Measurements from ENCODE around the gene HOXB1. TPM values are rescaled to one million over a fixed set of nuclear protein-coding genes. Genes with fewer than 3 reads are reported as not detected.

Gene HOXB1
- total and polyA plus RNA-seq, 5 donors from 2014 or later, result not detected

GRCh38 chr17:48550502-48551213 lies 19.8 kb upstream of the HOXB1 start:
- H3K4me3 ChIP-seq (ENCODE audit: low read depth, low read length), result no peak overlapping the region
- Mint-ChIP-seq H3K4me3 (no peak overlapping the region), H3K36me3 (no peaks in the 10 kb centered on the region), H3K9me3 (no peaks in the 10 kb centered on the region), H3K27me3 (peaks cover 16% of the 10 kb centered on the region), H3K27ac (no peak overlapping the region), H3K4me1 (peaks cover 8 to 31% (median 20%) of the 10 kb centered on the region in 4 donors)
- ATAC-seq (ENCODE audit: low read depth in 2 of 2), result no peak
- no peak overlapping the region for H3K27ac ChIP-seq (ENCODE audit: insufficient read depth, low read length, poor library complexity, severe bottlenecking)
- H3K4me1 ChIP-seq (ENCODE audit: control insufficient read depth, insufficient read depth, low read length, poor library complexity, severe bottlenecking), result peaks cover 30% of the 10 kb centered on the region
- no peak for DNase-seq
- H3K9me3 ChIP-seq (ENCODE audit: control insufficient read depth in 2 of 2, low read length in 2 of 2), result no peaks in the 10 kb centered on the region
- no peaks in the 10 kb centered on the region for H3K36me3 ChIP-seq (ENCODE audit: control insufficient read depth, insufficient read depth, low read length)
- peaks cover 1% of the 10 kb centered on the region for H3K27me3 ChIP-seq (ENCODE audit: control insufficient read depth, insufficient read depth, low read length)

GRCh38 chr17:48549914-48550501 lies 19.2 kb upstream of the HOXB1 start:
- H3K4me3 Mint-ChIP-seq, result no peak overlapping the region
- H3K27me3 Mint-ChIP-seq, result peaks cover 21% of the 10 kb centered on the region
- no peaks in the 10 kb centered on the region for H3K36me3 Mint-ChIP-seq
- Histone ChIP-seq H3K27me3 (ENCODE audit: control insufficient read depth, insufficient read depth, low read length) (peaks cover 3% of the 10 kb centered on the region), H3K4me1 (ENCODE audit: control insufficient read depth, insufficient read depth, low read length, poor library complexity, severe bottlenecking) (peaks cover 37% of the 10 kb centered on the region), H3K9me3 (ENCODE audit: control insufficient read depth in 2 of 2, low read length in 2 of 2) (no peaks in the 10 kb centered on the region), H3K36me3 (ENCODE audit: control insufficient read depth, insufficient read depth, low read length) (no peaks in the 10 kb centered on the region), H3K4me3 (ENCODE audit: low read depth, low read length) (no peak overlapping the region), H3K27ac (ENCODE audit: insufficient read depth, low read length, poor library complexity, severe bottlenecking) (no peak overlapping the region)
- peak overlapping the region in 1 of 3 donors; percentile 9 for H3K27ac Mint-ChIP-seq
- no peak for DNase-seq
- ATAC-seq (ENCODE audit: low read depth in 2 of 2), result no peak
- peaks cover 7 to 36% (median 22%) of the 10 kb centered on the region in 4 donors for H3K4me1 Mint-ChIP-seq
- no peaks in the 10 kb centered on the region for H3K9me3 Mint-ChIP-seq

- no peak overlapping the region for H3K4me3 Mint-ChIP-seq
- H3K4me1 ChIP-seq (ENCODE audit: control insufficient read depth, insufficient read depth, low read length, poor library complexity, severe bottlenecking), result peaks cover 44% of the 10 kb centered on the region
- peak overlapping the region in 1 of 3 donors; percentile 91 for H3K27ac Mint-ChIP-seq
- H3K4me1 Mint-ChIP-seq, result peaks cover 7 to 39% (median 22%) of the 10 kb centered on the region in 4 donors
- H3K27ac ChIP-seq (ENCODE audit: insufficient read depth, low read length, poor library complexity, severe bottlenecking), result peak overlapping the region; percentile 23
- no peak for DNase-seq
- peaks cover 3% of the 10 kb centered on the region for H3K27me3 ChIP-seq (ENCODE audit: control insufficient read depth, insufficient read depth, low read length)
- no peak for ATAC-seq (ENCODE audit: low read depth in 2 of 2)
- no peaks in the 10 kb centered on the region for H3K36me3 Mint-ChIP-seq
- no peaks in the 10 kb centered on the region for H3K36me3 ChIP-seq (ENCODE audit: control insufficient read depth, insufficient read depth, low read length)
- H3K9me3 ChIP-seq (ENCODE audit: control insufficient read depth in 2 of 2, low read length in 2 of 2), result no peaks in the 10 kb centered on the region
- peaks cover 28% of the 10 kb centered on the region for H3K27me3 Mint-ChIP-seq
- H3K4me3 ChIP-seq (ENCODE audit: low read depth, low read length), result no peak overlapping the region
- H3K9me3 Mint-ChIP-seq, result no peaks in the 10 kb centered on the region
These were observed 18.4 kb upstream of the HOXB1 start for GRCh38 chr17:48549281-48549630.

GRCh38 chr17:48548523-48549280 lies 17.9 kb upstream of the HOXB1 start:
- peaks cover 44% of the 10 kb centered on the region for H3K4me1 ChIP-seq (ENCODE audit: control insufficient read depth, insufficient read depth, low read length, poor library complexity, severe bottlenecking)
- Mint-ChIP-seq H3K4me3 (peak overlapping the region; percentile 17 to 99 (median 87)), H3K4me1 (peaks cover 7 to 43% (median 25%) of the 10 kb centered on the region in 4 donors), H3K27me3 (peaks cover 34% of the 10 kb centered on the region), H3K9me3 (no peaks in the 10 kb centered on the region), H3K36me3 (peaks cover 4% of the 10 kb centered on the region), H3K27ac (peak overlapping the region; percentile 90 to 97 (median 96))
- peak overlapping the region; percentile 67 for H3K4me3 ChIP-seq (ENCODE audit: low read depth, low read length)
- H3K27ac ChIP-seq (ENCODE audit: insufficient read depth, low read length, poor library complexity, severe bottlenecking), result peak overlapping the region; percentile 86
- peaks cover 3% of the 10 kb centered on the region for H3K27me3 ChIP-seq (ENCODE audit: control insufficient read depth, insufficient read depth, low read length)
- ATAC-seq (ENCODE audit: low read depth in 2 of 2) (peak in 1 of 2 donors; percentile 12), DNase-seq (no peak)
- no peaks in the 10 kb centered on the region for H3K9me3 ChIP-seq (ENCODE audit: control insufficient read depth in 2 of 2, low read length in 2 of 2)
- H3K36me3 ChIP-seq (ENCODE audit: control insufficient read depth, insufficient read depth, low read length), result no peaks in the 10 kb centered on the region

GRCh38 chr17:48547808-48548522 lies 17.2 kb upstream of the HOXB1 start:
- H3K27ac Mint-ChIP-seq, result peak overlapping the region; percentile 90 to 97 (median 96)
- H3K36me3 Mint-ChIP-seq, result peaks cover 4% of the 10 kb centered on the region

GRCh38 chr17:48546924-48547807 lies 16.4 kb upstream of the HOXB1 start:
- peak overlapping the region; percentile 90 to 97 (median 96) for H3K27ac Mint-ChIP-seq
- peaks cover 38% of the 10 kb centered on the region for H3K27me3 Mint-ChIP-seq
- Histone ChIP-seq H3K36me3 (ENCODE audit: control insufficient read depth, insufficient read depth, low read length) (no peaks in the 10 kb centered on the region), H3K27me3 (ENCODE audit: control insufficient read depth, insufficient read depth, low read length) (peaks cover 3% of the 10 kb centered on the region), H3K27ac (ENCODE audit: insufficient read depth, low read length, poor library complexity, severe bottlenecking) (peak overlapping the region; percentile 86), H3K9me3 (ENCODE audit: control insufficient read depth in 2 of 2, low read length in 2 of 2) (no peaks in the 10 kb centered on the region), H3K4me3 (ENCODE audit: low read depth, low read length) (peak overlapping the region; percentile 71), H3K4me1 (ENCODE audit: control insufficient read depth, insufficient read depth, low read length, poor library complexity, severe bottlenecking) (peaks cover 49% of the 10 kb centered on the region)
- H3K4me3 Mint-ChIP-seq, result peak overlapping the region; percentile 83 to 99 (median 95)
- peak in 1 of 3 donors; percentile 34 for DNase-seq
- no peaks in the 10 kb centered on the region for H3K9me3 Mint-ChIP-seq
- peaks cover 8% of the 10 kb centered on the region for H3K36me3 Mint-ChIP-seq
- no peak for ATAC-seq (ENCODE audit: low read depth in 2 of 2)
- H3K4me1 Mint-ChIP-seq, result peaks cover 7 to 48% (median 27%) of the 10 kb centered on the region in 4 donors

More at GRCh38 chr17:48547808-48548522, 17.2 kb upstream of the HOXB1 start:
- H3K4me3 Mint-ChIP-seq, result peak overlapping the region; percentile 81 to 99 (median 87)
- DNase-seq (peak; percentile 42 to 83 (median 45)), ATAC-seq (ENCODE audit: low read depth in 2 of 2) (peak in 1 of 2 donors; percentile 36)
- Histone ChIP-seq H3K4me1 (ENCODE audit: control insufficient read depth, insufficient read depth, low read length, poor library complexity, severe bottlenecking) (peaks cover 46% of the 10 kb centered on the region), H3K27me3 (ENCODE audit: control insufficient read depth, insufficient read depth, low read length) (peaks cover 3% of the 10 kb centered on the region), H3K4me3 (ENCODE audit: low read depth, low read length) (peak overlapping the region; percentile 71), H3K36me3 (ENCODE audit: control insufficient read depth, insufficient read depth, low read length) (no peaks in the 10 kb centered on the region), H3K27ac (ENCODE audit: insufficient read depth, low read length, poor library complexity, severe bottlenecking) (peak overlapping the region; percentile 86), H3K9me3 (ENCODE audit: control insufficient read depth in 2 of 2, low read length in 2 of 2) (no peaks in the 10 kb centered on the region)
- no peaks in the 10 kb centered on the region for H3K9me3 Mint-ChIP-seq
- peaks cover 7 to 43% (median 25%) of the 10 kb centered on the region in 4 donors for H3K4me1 Mint-ChIP-seq
- H3K27me3 Mint-ChIP-seq, result peaks cover 35% of the 10 kb centered on the region
